K562 (cell line): ENCODE measurements around the gene OR7G3. TPM values are rescaled to one million over a fixed set of nuclear protein-coding genes. Genes with fewer than 3 reads are reported as not detected.

Experiments used
- ATAC-seq: fragments of 200-7000 bp; cut with Tn5 transposase; 3 replicates; pipeline ENCODE4 v1.9.1; 2020; ENCODE audit warnings: moderate library complexity
- BruUV-seq: library from RNA; stranded (reverse); fragments of 400-500 nt; replicated peaks from 2 replicates; lab custom pipeline; 2021; lab: Mats Ljungman, UMichigan
- CTCF ChIA-PET: fragments of 300-600 bp; formaldehyde crosslinking; extraction: SDS; loops from one replicate; lab custom pipeline; 2021; ENCODE audit warnings: low intra/inter-chr PET ratio; lab: Yijun Ruan, JAX
- POLR2A ChIA-PET: fragments of 300-600, 350-650 bp; sonication (Branson Sonifier 250); formaldehyde crosslinking; extraction: SDS; loops from one replicate; lab custom pipeline; 2021; ENCODE audit warnings: antibody characterized with exemption, inconsistent platforms; lab: Yijun Ruan, JAX
- DNase-seq, 4 experiments: peaks; one replicate each; pipeline versions ENCODE4 v3.0.0 to v3.0.0-alpha.2; 2011 to 2018; ENCODE audit warnings: low spot score in 3 of 4, mixed read lengths in 3 of 4; ENCODE audit errors: extremely low read depth in 1 of 4
- FAIRE-seq: peaks from 2 replicates; lab custom pipeline; 2011; peaks lifted over from hg19 to GRCh38; lab: Jason Lieb, UNC
- H2AFZ ChIP-seq: 2 replicates; pipeline ENCODE4 v1.6.0; 2011; ENCODE audit warnings: low read depth, low read length, control low read depth, inconsistent platforms
- H3K27ac ChIP-seq: fragments of 200-600 bp; 3 replicates; pipeline ENCODE4 v1.8.0; 2011; ENCODE audit warnings: low read depth, mild to moderate bottlenecking, control low read depth, inconsistent platforms, low read length, moderate library complexity, mixed read lengths; ENCODE audit errors: extremely low read depth
- H3K27me3 ChIP-seq, 2 experiments: fragments of 300-600 bp in 1 of 2; 2 replicates in 1 of 2; 3 replicates in 1 of 2; pipeline versions ENCODE4 v1.6.0 to v1.8.0; 2011; ENCODE audit warnings: inconsistent platforms in 2 of 2, low read length in 2 of 2, mild to moderate bottlenecking in 1 of 2, mixed read lengths in 1 of 2, moderate library complexity in 1 of 2; ENCODE audit not compliant: control insufficient read depth in 2 of 2, insufficient read depth in 2 of 2
- H3K36me3 ChIP-seq: fragments of 300-600 bp; 3 replicates; pipeline ENCODE4 v1.8.0; 2011; ENCODE audit warnings: mild to moderate bottlenecking, low read length, inconsistent platforms; ENCODE audit not compliant: control insufficient read depth, insufficient read depth
- H3K4me1 ChIP-seq, 2 experiments: fragments of 200-600 bp in 1 of 2; replicated peaks in 1 of 2; 2 replicates in 1 of 2; 3 replicates in 1 of 2; pipeline versions ENCODE4 v1.5.1 to v1.8.0; 2011; ENCODE audit warnings: inconsistent platforms in 2 of 2, low read length in 2 of 2, mild to moderate bottlenecking in 1 of 2, mixed read lengths in 1 of 2, moderate library complexity in 1 of 2; ENCODE audit not compliant: control insufficient read depth in 2 of 2, insufficient read depth in 2 of 2
- H3K4me2 ChIP-seq: 2 replicates; pipeline ENCODE4 v1.6.1; 2011; ENCODE audit warnings: low read length, control low read depth, inconsistent platforms, mixed read lengths; ENCODE audit not compliant: insufficient read depth
- H3K4me3 ChIP-seq: fragments of 200-600 bp; sonication (generic), shearing (Covaris generic); 2 replicates; pipeline ENCODE4 v1.5.1; 2016; ENCODE audit warnings: control low read depth, inconsistent platforms
- H3K79me2 ChIP-seq: fragments of 200-600 bp; 3 replicates; pipeline ENCODE4 v1.8.0; 2011; ENCODE audit warnings: low read length, inconsistent platforms; ENCODE audit not compliant: control insufficient read depth, insufficient read depth
- H3K9ac ChIP-seq, 2 experiments: 2 replicates each; pipeline versions ENCODE4 v1.6.0 to v1.6.1; 2011; ENCODE audit warnings: low read depth in 2 of 2, low read length in 2 of 2, control low read depth in 1 of 2, inconsistent platforms in 1 of 2, mild to moderate bottlenecking in 1 of 2, mixed read lengths in 1 of 2; ENCODE audit not compliant: insufficient read depth in 1 of 2
- H3K9me1 ChIP-seq: one replicate; pipeline ENCODE4 v1.6.0; 2011; ENCODE audit warnings: inconsistent platforms, mild to moderate bottlenecking, low read length, moderate library complexity; ENCODE audit not compliant: control insufficient read depth, insufficient read depth
- H3K9me3 ChIP-seq: replicated peaks from 2 replicates; pipeline ENCODE4 v1.5.1; 2011; ENCODE audit warnings: low read depth, low read length, inconsistent platforms; ENCODE audit not compliant: control insufficient read depth, insufficient read depth
- H4K20me1 ChIP-seq: replicated peaks from 2 replicates; pipeline ENCODE4 v1.6.1; 2011; ENCODE audit warnings: low read length, inconsistent platforms, mixed read lengths; ENCODE audit not compliant: control insufficient read depth, insufficient read depth
- POLR2G ChIP-seq: fragments of 200-400 bp; formaldehyde crosslinking; IDR thresholded peaks from 2 replicates; pipeline ENCODE4 v1.6.1; 2017; ENCODE audit warnings: low read depth, mild to moderate bottlenecking, antibody characterized with exemption, low read length, moderate library complexity
- PYGO2 ChIP-seq: fragments of 450-650 bp; IDR thresholded peaks from 2 replicates; pipeline ENCODE4 v1.6.1; 2016; ENCODE audit warnings: mild to moderate bottlenecking, missing genetic modification characterization, moderate library complexity, missing compliant biosample characterization
- RAD51 ChIP-seq: fragments of 450-650 bp; IDR thresholded peaks from 2 replicates; pipeline ENCODE4 v1.7.1; 2016; ENCODE audit warnings: low read depth, mild to moderate bottlenecking, borderline replicate concordance
- STAG1 ChIP-seq: sonication (generic); formaldehyde crosslinking; IDR thresholded peaks from 2 replicates; pipeline ENCODE4 v1.5.0; 2020; ENCODE audit warnings: missing genetic modification reagents, borderline replicate concordance
- ZBTB8A ChIP-seq: fragments of 450-650 bp; IDR thresholded peaks from 2 replicates; pipeline ENCODE4 v1.6.1; 2018; ENCODE audit warnings: mild to moderate bottlenecking, moderate library complexity; ENCODE audit not compliant: partially characterized antibody
- ZKSCAN1 ChIP-seq: fragments of 150-350 bp; IDR thresholded peaks from 2 replicates; pipeline ENCODE4 v1.6.1; 2016; ENCODE audit warnings: low read depth, low read length
- ZNF121 ChIP-seq: sonication (generic); formaldehyde crosslinking; conservative IDR thresholded peaks from 2 replicates; pipeline ENCODE4 v1.8.0; 2022; ENCODE audit warnings: missing genetic modification reagents
- ZNF134 ChIP-seq: fragments of 250-450 bp; sonication (Bioruptor Pico); conservative IDR thresholded peaks from 2 replicates; pipeline ENCODE4 v1.4.0; 2020
- ZNF445 ChIP-seq: fragments of 250-450 bp; sonication (Bioruptor Pico); IDR thresholded peaks from 2 replicates; pipeline ENCODE4 v1.4.0; 2020; ENCODE audit warnings: low read depth, mild to moderate bottlenecking, moderate library complexity
- WGBS: fragments of 100-300 bp; shearing (Covaris generic); methylation state at CpG from one replicate; pipeline ENCODE4 v1.1.6; 2016; ENCODE audit warnings: low coverage, mixed read lengths; ENCODE audit not compliant: insufficient coverage; ENCODE audit errors: missing lambda C conversion rate; 5-methylcytosine and 5-hydroxymethylcytosine counted together
- in situ Hi-C: fragments of 300-500 bp; cut with MboI; formaldehyde crosslinking; loops from 4 replicates; pipeline ENCODE4 v1.15.0; 2018; ENCODE audit warnings: inconsistent platforms, mixed read lengths
- intact Hi-C: fragments of 100-400 bp; cut with micrococcal nuclease; formaldehyde crosslinking; loops from 2 replicates; pipeline ENCODE4 v1.14.2; 2022
- polyA plus RNA-seq, 8 experiments: library from polyadenylated mRNA; depleted of rRNA in 4 of 8; stranded (reverse) in 5 of 8; unstranded in 3 of 8; fragments of >200 nt; fragmentation: Nextera tagmentation in 2 of 8; fragmentation: Illumina TruSeq in 1 of 8; extraction: Ambion mirVana in 2 of 8; extraction: Trizol in 1 of 8; gene quantifications; 2 replicates each; pipeline versions ENCODE4 v1.2.1 to v1.2.3, GENCODE V29; 2011 to 2014; ENCODE audit warnings: inconsistent platforms in 1 of 8, missing spikeins in 1 of 8
- total RNA-seq, 7 experiments: library from RNA; depleted of rRNA in 6 of 7; stranded (reverse); fragments of >200 nt in 6 of 7; fragmentation: Illumina TruSeq in 2 of 7; extraction: Trizol in 2 of 7; gene quantifications; 2 replicates each; pipeline versions ENCODE4 v1.2.1 to v1.2.3, GENCODE V29; 2011 to 2021; ENCODE audit warnings: low replicate concordance in 1 of 7
- TF ChIP-seq, protein P1 (sequence below): sonication (generic); formaldehyde crosslinking; IDR thresholded peaks from 2 replicates; pipeline ENCODE4 v1.8.0; 2022; ENCODE audit warnings: mild to moderate bottlenecking, missing genetic modification reagents

The OR7G3 gene
- total and polyA plus RNA-seq, 9 of the 15 experiments (the other 6 are each of a cell fraction or from before 2014, with no cell fraction given), result not detected

DNA sequence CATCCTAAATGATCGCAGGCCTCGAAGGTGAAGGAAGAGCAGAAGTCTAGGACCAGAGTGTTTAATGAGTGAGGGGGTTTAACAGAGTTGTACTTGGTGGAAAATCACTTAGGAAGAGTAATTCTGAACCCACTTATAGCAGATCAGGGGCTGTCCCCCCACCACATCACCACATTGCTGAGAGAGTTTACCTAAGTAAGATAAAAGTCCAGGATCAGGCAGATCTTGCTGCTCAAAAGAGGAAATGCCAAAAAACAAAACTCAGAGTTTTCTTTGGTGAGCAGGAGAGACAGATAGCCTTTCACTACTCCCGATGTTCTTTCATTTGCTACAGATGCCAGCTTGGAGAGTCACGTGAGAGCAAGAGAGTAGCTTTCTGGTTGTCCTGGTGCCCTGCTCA is 28.8 kb upstream of the OR7G3 start:
- Histone ChIP-seq H3K79me2 (peaks cover 59% of the 10 kb centered on the region), H3K9me3 (peaks cover 26% of the 10 kb centered on the region), H3K4me2 (no peak overlapping the region), H3K27ac (no peak overlapping the region), H4K20me1 (no peaks in the 10 kb centered on the region), H3K9me1 (no peaks in the 10 kb centered on the region), H3K4me1 (no peaks in the 10 kb centered on the region), H3K9ac (no peak overlapping the region), H3K36me3 (peaks cover 80% of the 10 kb centered on the region), H3K4me3 (no peak overlapping the region), H2AFZ (no peak overlapping the region), H3K27me3 (no peaks in the 10 kb centered on the region)
- in situ Hi-C loops, result no loop called here
- intact Hi-C loops, result no loop called here
- DNase-seq (no peak), FAIRE-seq (no peak), ATAC-seq (no peak)
- no TSS peak for BruUV-seq
- TF ChIP-seq ZBTB8A (no peak), RAD51 (no peak), POLR2G (no peak), ZNF121 (CRISPR knock-in tag) (no peak), ZKSCAN1 (no peak), PYGO2 (tag) (no peak), ZNF445 (no peak), STAG1 (CRISPR knock-in tag) (no peak), ZNF134 (CRISPR knock-in tag) (no peak)
- TF ChIP-seq, protein P1, sequence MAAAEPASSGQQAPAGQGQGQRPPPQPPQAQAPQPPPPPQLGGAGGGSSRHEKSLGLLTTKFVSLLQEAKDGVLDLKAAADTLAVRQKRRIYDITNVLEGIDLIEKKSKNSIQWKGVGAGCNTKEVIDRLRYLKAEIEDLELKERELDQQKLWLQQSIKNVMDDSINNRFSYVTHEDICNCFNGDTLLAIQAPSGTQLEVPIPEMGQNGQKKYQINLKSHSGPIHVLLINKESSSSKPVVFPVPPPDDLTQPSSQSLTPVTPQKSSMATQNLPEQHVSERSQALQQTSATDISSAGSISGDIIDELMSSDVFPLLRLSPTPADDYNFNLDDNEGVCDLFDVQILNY, result no peak
- POLR2A ChIA-PET, result no interaction called here
- WGBS, result 96% methylated on average over 4 of the region's 4 CpGs
- CTCF ChIA-PET, result no interaction called here
